Glutamatergic neuron (in vitro differentiated cells): Measurements from ENCODE around the gene SYT1. TPM values are rescaled to one million over a fixed set of nuclear protein-coding genes. Genes with fewer than 3 reads are reported as not detected.

Experiments
- DNase-seq: peaks from one replicate; pipeline ENCODE4 v3.0.0; 2022
- H3K27ac Mint-ChIP-seq: one replicate; pipeline ENCODE4 v1.8.0; 2020; ENCODE audit warnings: mild to moderate bottlenecking, mixed read lengths, inconsistent platforms; ENCODE audit not compliant: unreplicated experiment
- H3K27me3 Mint-ChIP-seq: one replicate; pipeline ENCODE4 v1.8.0; 2020; ENCODE audit warnings: mild to moderate bottlenecking, moderate library complexity, mixed read lengths, inconsistent platforms; ENCODE audit not compliant: unreplicated experiment
- H3K36me3 Mint-ChIP-seq: one replicate; pipeline ENCODE4 v1.8.0; 2020; ENCODE audit warnings: mild to moderate bottlenecking, mixed read lengths, inconsistent platforms; ENCODE audit not compliant: unreplicated experiment
- H3K4me1 Mint-ChIP-seq: one replicate; pipeline ENCODE4 v1.8.0; 2020; ENCODE audit warnings: mild to moderate bottlenecking, low read depth, mixed read lengths, inconsistent platforms; ENCODE audit not compliant: unreplicated experiment
- H3K4me3 Mint-ChIP-seq: one replicate; pipeline ENCODE4 v1.8.0; 2020; ENCODE audit warnings: mild to moderate bottlenecking, mixed read lengths, inconsistent platforms; ENCODE audit not compliant: unreplicated experiment
- H3K9me3 Mint-ChIP-seq: one replicate; pipeline ENCODE4 v1.8.0; 2020; ENCODE audit warnings: mild to moderate bottlenecking, moderate library complexity, mixed read lengths, inconsistent platforms; ENCODE audit not compliant: unreplicated experiment
- CTCF ChIP-seq: fragments of 200-600 bp; sonication (generic); IDR thresholded peaks from one replicate; pipeline ENCODE4 v1.5.0; 2021; ENCODE audit not compliant: partially characterized antibody, unreplicated experiment
- total RNA-seq: library from RNA; stranded (reverse); fragmentation: NEBNext Ultra II Directional; extraction: Animal tissue kit (Norgen Biotek cat#: 25700); gene quantifications from one replicate; pipeline ENCODE4 v1.2.1, GENCODE V29; 2021; ENCODE audit not compliant: unreplicated experiment

SYT1 gene
- total RNA-seq, 1 donor from 2014 or later: 155 TPM

GRCh38 chr12:79414252-79414651 lies 549.7 kb downstream of the SYT1 start:
- DNase-seq: no peak
- Mint-ChIP-seq H3K9me3 (peaks cover 6% of the 10 kb centered on the region), H3K4me3 (no peak overlapping the region), H3K36me3 (no peaks in the 10 kb centered on the region), H3K4me1 (peaks cover 17% of the 10 kb centered on the region), H3K27ac (no peak overlapping the region), H3K27me3 (peaks cover 4% of the 10 kb centered on the region)
- TF ChIP-seq CTCF: no peak

GRCh38 chr12:79415321-79415720 lies 550.7 kb downstream of the SYT1 start:
- H3K36me3 Mint-ChIP-seq: no peaks in the 10 kb centered on the region
- H3K27me3 Mint-ChIP-seq: peaks cover 4% of the 10 kb centered on the region
- H3K4me3 Mint-ChIP-seq: no peak overlapping the region
- H3K9me3 Mint-ChIP-seq: peaks cover 6% of the 10 kb centered on the region
- H3K27ac Mint-ChIP-seq: no peak overlapping the region
- no peak for TF ChIP-seq CTCF
- H3K4me1 Mint-ChIP-seq: peaks cover 13% of the 10 kb centered on the region
- no peak for DNase-seq

- no peak for DNase-seq
- Mint-ChIP-seq H3K27ac (no peak overlapping the region), H3K9me3 (peaks cover 6% of the 10 kb centered on the region), H3K27me3 (peaks cover 4% of the 10 kb centered on the region), H3K4me3 (no peak overlapping the region), H3K4me1 (peaks cover 13% of the 10 kb centered on the region), H3K36me3 (no peaks in the 10 kb centered on the region)
- no peak for TF ChIP-seq CTCF
Measured at GRCh38 chr12:79415746-79416435, 551.3 kb downstream of the SYT1 start.

DNA sequence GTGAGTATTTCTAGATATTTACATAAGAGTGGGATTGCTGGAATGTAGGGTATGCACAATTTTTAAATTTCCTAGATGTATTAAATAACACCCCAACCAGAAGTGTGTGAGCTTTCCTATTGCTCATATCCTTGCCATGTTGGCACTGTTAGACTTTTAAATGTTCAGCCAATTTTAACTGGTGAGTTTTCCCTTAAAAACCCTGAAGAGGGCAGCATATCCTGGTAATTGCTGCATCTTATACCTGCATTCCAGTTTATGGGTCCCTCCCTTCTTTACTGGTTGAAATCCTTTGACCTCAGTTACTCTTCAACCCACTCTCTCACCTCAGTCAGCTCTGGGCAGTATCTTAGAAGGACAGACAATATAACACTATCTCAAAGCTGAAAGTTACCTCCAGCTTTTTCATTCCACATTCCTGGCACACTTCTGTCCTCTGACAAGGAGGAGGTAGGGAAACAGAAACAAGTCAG lies 555.6 kb downstream of the SYT1 start:
- Mint-ChIP-seq H3K9me3 (peaks cover 4% of the 10 kb centered on the region), H3K27me3 (no peaks in the 10 kb centered on the region), H3K4me1 (peaks cover 9% of the 10 kb centered on the region), H3K27ac (no peak overlapping the region), H3K4me3 (no peak overlapping the region), H3K36me3 (no peaks in the 10 kb centered on the region)
- DNase-seq: no peak
- TF ChIP-seq CTCF: peak; percentile 29

DNA sequence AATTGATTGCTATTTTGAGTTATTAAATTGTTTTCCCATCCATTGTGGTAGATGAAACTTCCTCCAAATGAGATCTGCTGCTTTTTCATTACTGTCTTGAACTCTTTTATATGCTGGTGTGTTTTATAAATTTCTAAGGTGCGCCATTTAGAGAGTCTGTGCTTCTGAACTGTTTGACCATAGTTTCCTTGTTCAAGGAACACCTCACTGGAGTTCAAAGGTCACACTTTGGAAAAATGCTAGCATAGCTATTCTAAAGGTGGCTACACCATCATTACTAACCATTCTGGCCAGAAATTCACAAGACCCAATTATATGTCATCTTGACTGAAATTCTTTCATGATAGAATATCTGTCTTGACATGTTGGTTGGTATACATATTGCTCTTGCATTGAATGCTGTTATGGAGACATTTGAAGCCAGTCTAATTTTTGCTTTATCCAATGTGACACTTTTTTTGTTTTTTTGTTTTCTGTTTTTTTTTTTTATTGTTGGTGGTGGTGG lies 556.7 kb downstream of the SYT1 start:
- H3K36me3 Mint-ChIP-seq: no peaks in the 10 kb centered on the region
- peaks cover 2% of the 10 kb centered on the region for H3K9me3 Mint-ChIP-seq
- no peak for DNase-seq
- no peak overlapping the region for H3K27ac Mint-ChIP-seq
- peaks cover 2% of the 10 kb centered on the region for H3K4me1 Mint-ChIP-seq
- no peak overlapping the region for H3K4me3 Mint-ChIP-seq
- no peaks in the 10 kb centered on the region for H3K27me3 Mint-ChIP-seq
- no peak for TF ChIP-seq CTCF
